HG03175 (cell line): ENCODE measurements around the gene IL10RA.
"Not testable (repeated sequence)": the region's sequence is repeated elsewhere in the genome, so short reads cannot be mapped to it uniquely, and the experiment has no call there.

Source experiments
- ATAC-seq: cut with Tn5 transposase; IDR thresholded peaks from one replicate; pipeline ENCODE4 v1.9.1; 2021; ENCODE audit warnings: mild to moderate bottlenecking, moderate library complexity; ENCODE audit not compliant: unreplicated experiment

The IL10RA gene

GRCh38 chr11:117985953-117986887 is at the start of gene IL10RA:
Gene IL10RA (plus strand): TSS chr11:117986394. CDS start chr11:117986468, 74 bp downstream.
- ATAC-seq: peak; percentile 87

GRCh38 chr11:117936973-117937372 is 49.2 kb upstream of the IL10RA start:
- ATAC-seq: no peak

GRCh38 chr11:117940736-117941135 is 45.5 kb upstream of the IL10RA start:
- no peak for ATAC-seq

- no peak for ATAC-seq
These were observed 45.0 kb upstream of the IL10RA start for GRCh38 chr11:117941163-117941707.

GRCh38 chr11:117941976-117942654 is 44.1 kb upstream of the IL10RA start:
- ATAC-seq: no peak

GRCh38 chr11:117944554-117944953 is 41.6 kb upstream of the IL10RA start:
- ATAC-seq: no peak

- no peak for ATAC-seq
These were observed 41.0 kb upstream of the IL10RA start for GRCh38 chr11:117945047-117945810.

GRCh38 chr11:117946156-117946841 is 39.9 kb upstream of the IL10RA start:
- ATAC-seq: no peak

GRCh38 chr11:117946842-117947526 is 39.2 kb upstream of the IL10RA start:
- peak; percentile 57 for ATAC-seq

GRCh38 chr11:117947751-117948150 is 38.4 kb upstream of the IL10RA start:
- ATAC-seq: not testable (repeated sequence)

GRCh38 chr11:117948466-117948865 is 37.7 kb upstream of the IL10RA start:
- ATAC-seq: not testable (repeated sequence)

GRCh38 chr11:117949062-117949461 is 37.1 kb upstream of the IL10RA start:
- ATAC-seq: no peak

- no peak for ATAC-seq
These were observed 35.9 kb upstream of the IL10RA start for GRCh38 chr11:117950301-117950700.

- peak; percentile 48 for ATAC-seq
These were observed 34.9 kb upstream of the IL10RA start for GRCh38 chr11:117950993-117951961.

GRCh38 chr11:117953024-117953671 is 33.0 kb upstream of the IL10RA start:
- ATAC-seq: no peak

- no peak for ATAC-seq
These were observed 27.2 kb upstream of the IL10RA start for GRCh38 chr11:117958949-117959348.

GRCh38 chr11:117959438-117960149 is 26.6 kb upstream of the IL10RA start:
- ATAC-seq: no peak
